HepG2 (cell line): Measurements from ENCODE around the gene PLCG1. TPM values are rescaled to one million over a fixed set of nuclear protein-coding genes. Genes with fewer than 3 reads are reported as not detected.

Experiments
- BRF2 ChIP-seq: sonication (generic); formaldehyde crosslinking; IDR thresholded peaks from 2 replicates; pipeline ENCODE4 v1.8.1; 2022; ENCODE audit warnings: mild to moderate bottlenecking, missing genetic modification reagents
- GLMP ChIP-seq: sonication (generic); formaldehyde crosslinking; IDR thresholded peaks from 2 replicates; pipeline ENCODE4 v1.9.0; 2021; ENCODE audit warnings: missing genetic modification reagents, mild to moderate bottlenecking, borderline replicate concordance
- HINFP ChIP-seq: sonication (generic); formaldehyde crosslinking; IDR thresholded peaks from 2 replicates; pipeline ENCODE4 v1.4.0; 2020; ENCODE audit warnings: low read depth, mild to moderate bottlenecking, missing genetic modification reagents
- HOXA7 ChIP-seq: sonication (generic); formaldehyde crosslinking; IDR thresholded peaks from 2 replicates; pipeline ENCODE4 v1.8.1; 2022; ENCODE audit warnings: mild to moderate bottlenecking, missing genetic modification reagents, moderate library complexity
- ISL2 ChIP-seq: sonication (generic); formaldehyde crosslinking; IDR thresholded peaks from 2 replicates; pipeline ENCODE4 v1.5.0; 2020; ENCODE audit warnings: missing genetic modification reagents
- JARID2 ChIP-seq: sonication (generic); formaldehyde crosslinking; IDR thresholded peaks from 2 replicates; pipeline ENCODE4 v1.8.1; 2023; ENCODE audit warnings: missing genetic modification reagents, inconsistent platforms; ENCODE audit not compliant: insufficient replicate concordance
- KAT2B ChIP-seq: fragments of 150-350 bp; IDR thresholded peaks from 2 replicates; pipeline ENCODE4 v1.6.1; 2014; ENCODE audit warnings: low read depth, low read length, borderline replicate concordance
- MTERF4 ChIP-seq: sonication (generic); formaldehyde crosslinking; IDR thresholded peaks from 2 replicates; pipeline ENCODE4 v1.8.0; 2023; ENCODE audit warnings: mild to moderate bottlenecking, missing genetic modification reagents
- NR0B2 ChIP-seq: sonication (generic); formaldehyde crosslinking; IDR thresholded peaks from 2 replicates; pipeline ENCODE4 v1.4.0; 2020; ENCODE audit warnings: mild to moderate bottlenecking, missing genetic modification reagents
- NR3C1 ChIP-seq: sonication (generic); formaldehyde crosslinking; IDR thresholded peaks from 2 replicates; pipeline ENCODE4 v1.4.0; 2020; ENCODE audit warnings: missing genetic modification reagents
- SOX5 ChIP-seq: IDR thresholded peaks from 2 replicates; pipeline ENCODE4 v1.6.1; 2016; ENCODE audit warnings: borderline replicate concordance
- SP140L ChIP-seq: sonication (generic); formaldehyde crosslinking; IDR thresholded peaks from 2 replicates; pipeline ENCODE4 v1.4.0; 2020; ENCODE audit warnings: missing genetic modification reagents, borderline replicate concordance
- ZBTB20 ChIP-seq: sonication (generic); formaldehyde crosslinking; IDR thresholded peaks from 2 replicates; pipeline ENCODE4 v1.8.1; 2023; ENCODE audit warnings: missing genetic modification reagents, low read depth, mild to moderate bottlenecking, borderline replicate concordance
- ZBTB46 ChIP-seq: sonication (generic); formaldehyde crosslinking; IDR thresholded peaks from 2 replicates; pipeline ENCODE4 v1.4.0; 2020; ENCODE audit warnings: mild to moderate bottlenecking, missing genetic modification reagents, borderline replicate concordance
- ZFP91 ChIP-seq: sonication (generic); formaldehyde crosslinking; IDR thresholded peaks from 2 replicates; pipeline ENCODE4 v1.9.0; 2022; ENCODE audit warnings: missing genetic modification reagents, mild to moderate bottlenecking, borderline replicate concordance
- ZKSCAN8 ChIP-seq: IDR thresholded peaks from 2 replicates; pipeline ENCODE4 v1.6.1; 2016; ENCODE audit warnings: borderline replicate concordance, missing genetic modification reagents, missing compliant biosample characterization
- ZNF558 ChIP-seq: sonication (generic); formaldehyde crosslinking; IDR thresholded peaks from 2 replicates; pipeline ENCODE4 v1.9.0; 2022; ENCODE audit warnings: mild to moderate bottlenecking, missing genetic modification reagents, borderline replicate concordance
- ZNF737 ChIP-seq: sonication (generic); formaldehyde crosslinking; IDR thresholded peaks from 2 replicates; pipeline ENCODE4 v1.5.0; 2020; ENCODE audit warnings: missing genetic modification reagents, mild to moderate bottlenecking, borderline replicate concordance
- ZNF83 ChIP-seq: sonication (generic); formaldehyde crosslinking; IDR thresholded peaks from 2 replicates; pipeline ENCODE4 v1.4.0; 2020; ENCODE audit warnings: missing genetic modification reagents, mild to moderate bottlenecking, borderline replicate concordance
- polyA plus RNA-seq, 8 experiments: library from polyadenylated mRNA; depleted of rRNA in 3 of 8; stranded (reverse) in 7 of 8; unstranded in 1 of 8; fragments of >200 nt; fragmentation: Illumina TruSeq in 4 of 8; extraction: Trizol in 4 of 8; gene quantifications; 2 replicates each; pipeline versions ENCODE4 v1.2.1 to v1.2.3, GENCODE V29; 2011 to 2016; ENCODE audit warnings: low read depth in 4 of 8, missing spikeins in 1 of 8, mixed read lengths in 1 of 8; ENCODE audit not compliant: insufficient read depth in 1 of 8
- total RNA-seq, 5 experiments: library from RNA; depleted of rRNA; stranded (reverse); fragments of >200 nt; fragmentation: Illumina TruSeq; extraction: Trizol; gene quantifications; 2 replicates each; pipeline ENCODE4 v1.2.3, GENCODE V29; 2016; ENCODE audit warnings: low read depth in 1 of 5

PLCG1 gene
- total and polyA plus RNA-seq, 2 of the 13 experiments (the other 11 are each of a cell fraction or from before 2014, with no cell fraction given), result 85.3 to 158 TPM

- TF ChIP-seq HINFP (CRISPR knock-in tag) (no peak), HOXA7 (CRISPR knock-in tag) (no peak), ZNF558 (CRISPR knock-in tag) (0 out of 2 replicates have a peak, but pooled peaks have one; percentile 2), BRF2 (no peak), GLMP (CRISPR knock-in tag) (no peak), JARID2 (CRISPR knock-in tag) (no peak), ZNF737 (CRISPR knock-in tag) (no peak), SOX5 (CRISPR knock-in tag) (no peak), ISL2 (no peak), SP140L (no peak; the same call in 1 of the 2 replicates), NR3C1 (CRISPR knock-in tag) (no peak), ZBTB46 (CRISPR knock-in tag) (no peak; the same call in 1 of the 2 replicates), MTERF4 (CRISPR knock-in tag) (no peak), KAT2B (no peak), ZBTB20 (no peak), ZFP91 (CRISPR knock-in tag) (no peak), ZKSCAN8 (no peak), NR0B2 (CRISPR knock-in tag) (peak; percentile 33; the same call in 1 of the 2 replicates), ZNF83 (CRISPR knock-in tag) (no peak)
Measured at GRCh38 chr20:41138475-41139226, 1.3 kb downstream of the PLCG1 start (continued).
